Measurements from ENCODE around the gene MEP1A.
A peak's percentile ranks its signal among the peaks of the same experiment; 100 is the strongest.

MEP1A gene

GRCh38 chr6:46764961-46765360, 28.2 kb upstream of the MEP1A start:
- H3K27me3 ChIP-seq (ENCODE audit: insufficient read depth, poor library complexity, severe bottlenecking), result no peaks in the 10 kb centered on the region
- no peak overlapping the region for H3K27ac ChIP-seq (replicated peaks)
- no peak overlapping the region for H3K4me3 ChIP-seq (replicated peaks; ENCODE audit: insufficient read depth, low read length)
- TF ChIP-seq REST (IDR thresholded peaks at IDR 0.05; ENCODE audit: insufficient replicate concordance, low read depth) (no peak), CTCF (IDR thresholded peaks at IDR 0.05; ENCODE audit: insufficient read depth, low read length) (no peak), POLR2AphosphoS5 (IDR thresholded peaks at IDR 0.05; ENCODE audit: low read depth) (no peak), GABPA (IDR thresholded peaks at IDR 0.05; ENCODE audit: low read depth) (no peak), SPI1 (IDR thresholded peaks at IDR 0.05; ENCODE audit: borderline replicate concordance, low read depth) (no peak)
- no peak for DNase-seq (ENCODE audit: low read depth in 1 of 2, low spot score in 1 of 2)

- DNase-seq (ENCODE audit: low read depth in 1 of 2, low spot score in 1 of 2), result no peak
- no peak for TF ChIP-seq SPI1 (IDR thresholded peaks at IDR 0.05; ENCODE audit: borderline replicate concordance, low read depth)
- no peak for TF ChIP-seq CTCF (IDR thresholded peaks at IDR 0.05; ENCODE audit: insufficient read depth, low read length)
- TF ChIP-seq POLR2AphosphoS5 (IDR thresholded peaks at IDR 0.05; ENCODE audit: low read depth), result no peak
- no peak for TF ChIP-seq REST (IDR thresholded peaks at IDR 0.05; ENCODE audit: insufficient replicate concordance, low read depth)
- no peak for TF ChIP-seq GABPA (IDR thresholded peaks at IDR 0.05; ENCODE audit: low read depth)
- H3K27me3 ChIP-seq (ENCODE audit: insufficient read depth, poor library complexity, severe bottlenecking), result no peaks in the 10 kb centered on the region
- H3K27ac ChIP-seq (replicated peaks), result peak overlapping the region; percentile 76
- H3K4me3 ChIP-seq (replicated peaks; ENCODE audit: insufficient read depth, low read length), result no peak overlapping the region
Measured at GRCh38 chr6:46772016-46772415, 21.2 kb upstream of the MEP1A start.

GRCh38 chr6:46772762-46773161, 20.4 kb upstream of the MEP1A start:
- DNase-seq (ENCODE audit: low read depth in 1 of 2, low spot score in 1 of 2), result peak; percentile 85 to 96

More at GRCh38 chr6:46772762-46773161, 20.4 kb upstream of the MEP1A start:
- Histone ChIP-seq H3K4me3 (replicated peaks; ENCODE audit: insufficient read depth, low read length) (no peak overlapping the region), H3K27me3 (ENCODE audit: insufficient read depth, poor library complexity, severe bottlenecking) (no peaks in the 10 kb centered on the region), H3K27ac (replicated peaks) (peak overlapping the region; percentile 76)
- TF ChIP-seq REST (IDR thresholded peaks at IDR 0.05; ENCODE audit: insufficient replicate concordance, low read depth) (no peak), SPI1 (IDR thresholded peaks at IDR 0.05; ENCODE audit: borderline replicate concordance, low read depth) (peak; percentile 71; the same call in 1 of the 2 replicates), POLR2AphosphoS5 (IDR thresholded peaks at IDR 0.05; ENCODE audit: low read depth) (peak; percentile 71)

All from HL-60 (cell line).